Measurements from ENCODE around the gene CPT1A. TPM values are rescaled to one million over a fixed set of nuclear protein-coding genes. Genes with fewer than 3 reads are reported as not detected.

CPT1A gene
- total RNA-seq, 1 donor from 2014 or later: 11.5 TPM

DNA sequence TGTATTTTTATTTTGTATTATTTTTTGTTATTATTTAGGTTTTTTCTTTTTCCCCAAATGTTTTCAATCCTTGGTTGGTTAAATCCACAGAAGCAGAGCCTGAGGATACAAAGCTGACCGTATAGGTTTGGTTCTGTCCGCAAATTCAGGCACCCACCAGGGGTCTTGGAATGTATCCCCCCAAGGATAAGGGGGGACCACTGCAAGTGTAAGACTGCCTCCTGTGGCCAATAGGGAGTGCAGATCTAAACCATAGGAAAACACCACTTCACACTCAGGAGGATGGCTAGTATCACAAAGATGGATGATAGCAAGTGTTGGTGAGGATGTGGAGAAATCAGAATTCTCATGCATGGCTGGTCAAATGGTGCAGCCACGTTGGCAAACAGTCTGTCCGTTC lies 20.0 kb downstream of the CPT1A start:
- Histone ChIP-seq H3K27ac (ENCODE audit: low read depth, low read length) (no peak overlapping the region), H3K27me3 (ENCODE audit: control insufficient read depth in 3 of 3, insufficient read depth in 3 of 3, low read length in 3 of 3) (no peaks in the 10 kb centered on the region), H3K36me3 (ENCODE audit: control insufficient read depth in 3 of 3, insufficient read depth in 3 of 3, low read length in 3 of 3) (peaks cover 0 to 3% (median 0%) of the 10 kb centered on the region in 3 donors), H3K4me1 (ENCODE audit: control insufficient read depth in 3 of 3, insufficient read depth in 3 of 3, low read length in 3 of 3) (peaks cover 0 to 2% (median 0%) of the 10 kb centered on the region in 3 donors), H3K4me3 (ENCODE audit: low read length in 3 of 3) (no peak overlapping the region), H3K9me3 (ENCODE audit: control insufficient read depth in 3 of 3, low read length in 3 of 3) (no peaks in the 10 kb centered on the region), H3K9ac (ENCODE audit: low read depth in 1 of 3, low read length in 3 of 3) (no peak overlapping the region)

GRCh38 chr11:68819362-68819761 lies 22.4 kb downstream of the CPT1A start:
- H3K9ac ChIP-seq (ENCODE audit: low read depth in 1 of 3, low read length in 3 of 3): no peak overlapping the region
- no peaks in the 10 kb centered on the region for H3K27me3 ChIP-seq (ENCODE audit: control insufficient read depth in 3 of 3, insufficient read depth in 3 of 3, low read length in 3 of 3)
- H3K27ac ChIP-seq (ENCODE audit: low read depth, low read length): no peak overlapping the region
- no peak overlapping the region for H3K4me3 ChIP-seq (ENCODE audit: low read length in 3 of 3)
- peaks cover 6 to 7% (median 7%) of the 10 kb centered on the region in 3 donors for H3K36me3 ChIP-seq (ENCODE audit: control insufficient read depth in 3 of 3, insufficient read depth in 3 of 3, low read length in 3 of 3)
- H3K4me1 ChIP-seq (ENCODE audit: control insufficient read depth in 3 of 3, insufficient read depth in 3 of 3, low read length in 3 of 3): no peaks in the 10 kb centered on the region
- no peaks in the 10 kb centered on the region for H3K9me3 ChIP-seq (ENCODE audit: control insufficient read depth in 3 of 3, low read length in 3 of 3)

- no peaks in the 10 kb centered on the region for H3K4me1 ChIP-seq (ENCODE audit: control insufficient read depth in 3 of 3, insufficient read depth in 3 of 3, low read length in 3 of 3)
- H3K4me3 ChIP-seq (ENCODE audit: low read length in 3 of 3): no peak overlapping the region
- H3K27me3 ChIP-seq (ENCODE audit: control insufficient read depth in 3 of 3, insufficient read depth in 3 of 3, low read length in 3 of 3): no peaks in the 10 kb centered on the region
- H3K9me3 ChIP-seq (ENCODE audit: control insufficient read depth in 3 of 3, low read length in 3 of 3): no peaks in the 10 kb centered on the region
- H3K36me3 ChIP-seq (ENCODE audit: control insufficient read depth in 3 of 3, insufficient read depth in 3 of 3, low read length in 3 of 3): peaks cover 7 to 11% (median 9%) of the 10 kb centered on the region in 3 donors
- no peak overlapping the region for H3K27ac ChIP-seq (ENCODE audit: low read depth, low read length)
- no peak overlapping the region for H3K9ac ChIP-seq (ENCODE audit: low read depth in 1 of 3, low read length in 3 of 3)
Measured at GRCh38 chr11:68818181-68818580, 23.5 kb downstream of the CPT1A start.

- Histone ChIP-seq H3K27me3 (ENCODE audit: control insufficient read depth in 3 of 3, insufficient read depth in 3 of 3, low read length in 3 of 3) (no peaks in the 10 kb centered on the region), H3K27ac (ENCODE audit: low read depth, low read length) (no peak overlapping the region), H3K9me3 (ENCODE audit: control insufficient read depth in 3 of 3, low read length in 3 of 3) (no peaks in the 10 kb centered on the region), H3K4me1 (ENCODE audit: control insufficient read depth in 3 of 3, insufficient read depth in 3 of 3, low read length in 3 of 3) (no peaks in the 10 kb centered on the region), H3K4me3 (ENCODE audit: low read length in 3 of 3) (no peak overlapping the region), H3K36me3 (ENCODE audit: control insufficient read depth in 3 of 3, insufficient read depth in 3 of 3, low read length in 3 of 3) (peaks cover 7 to 12% (median 11%) of the 10 kb centered on the region in 3 donors), H3K9ac (ENCODE audit: low read depth in 1 of 3, low read length in 3 of 3) (no peak overlapping the region)
Measured at GRCh38 chr11:68817554-68817953, 24.2 kb downstream of the CPT1A start.

GRCh38 chr11:68816917-68817419 lies 24.7 kb downstream of the CPT1A start:
- no peaks in the 10 kb centered on the region for H3K27me3 ChIP-seq (ENCODE audit: control insufficient read depth in 3 of 3, insufficient read depth in 3 of 3, low read length in 3 of 3)
- H3K36me3 ChIP-seq (ENCODE audit: control insufficient read depth in 3 of 3, insufficient read depth in 3 of 3, low read length in 3 of 3): peaks cover 11 to 18% (median 12%) of the 10 kb centered on the region in 3 donors
- no peak overlapping the region for H3K4me3 ChIP-seq (ENCODE audit: low read length in 3 of 3)
- H3K9me3 ChIP-seq (ENCODE audit: control insufficient read depth in 3 of 3, low read length in 3 of 3): no peaks in the 10 kb centered on the region
- H3K4me1 ChIP-seq (ENCODE audit: control insufficient read depth in 3 of 3, insufficient read depth in 3 of 3, low read length in 3 of 3): peaks cover 0 to 2% (median 0%) of the 10 kb centered on the region in 3 donors
- H3K27ac ChIP-seq (ENCODE audit: low read depth, low read length): no peak overlapping the region
- no peak overlapping the region for H3K9ac ChIP-seq (ENCODE audit: low read depth in 1 of 3, low read length in 3 of 3)

- Histone ChIP-seq H3K4me3 (ENCODE audit: low read length in 3 of 3) (no peak overlapping the region), H3K36me3 (ENCODE audit: control insufficient read depth in 3 of 3, insufficient read depth in 3 of 3, low read length in 3 of 3) (peaks cover 11 to 21% (median 14%) of the 10 kb centered on the region in 3 donors), H3K9ac (ENCODE audit: low read depth in 1 of 3, low read length in 3 of 3) (no peak overlapping the region), H3K27ac (ENCODE audit: low read depth, low read length) (no peak overlapping the region), H3K27me3 (ENCODE audit: control insufficient read depth in 3 of 3, insufficient read depth in 3 of 3, low read length in 3 of 3) (no peaks in the 10 kb centered on the region), H3K9me3 (ENCODE audit: control insufficient read depth in 3 of 3, low read length in 3 of 3) (no peaks in the 10 kb centered on the region), H3K4me1 (ENCODE audit: control insufficient read depth in 3 of 3, insufficient read depth in 3 of 3, low read length in 3 of 3) (peaks cover 0 to 5% (median under 1%) of the 10 kb centered on the region in 3 donors)
Measured at GRCh38 chr11:68816251-68816776, 25.4 kb downstream of the CPT1A start.

GRCh38 chr11:68813773-68814172 lies 27.9 kb downstream of the CPT1A start:
- Histone ChIP-seq H3K36me3 (ENCODE audit: control insufficient read depth in 3 of 3, insufficient read depth in 3 of 3, low read length in 3 of 3) (peaks cover 11 to 21% (median 15%) of the 10 kb centered on the region in 3 donors), H3K27me3 (ENCODE audit: control insufficient read depth in 3 of 3, insufficient read depth in 3 of 3, low read length in 3 of 3) (no peaks in the 10 kb centered on the region), H3K9me3 (ENCODE audit: control insufficient read depth in 3 of 3, low read length in 3 of 3) (no peaks in the 10 kb centered on the region), H3K9ac (ENCODE audit: low read depth in 1 of 3, low read length in 3 of 3) (no peak overlapping the region), H3K27ac (ENCODE audit: low read depth, low read length) (no peak overlapping the region), H3K4me3 (ENCODE audit: low read length in 3 of 3) (no peak overlapping the region), H3K4me1 (ENCODE audit: control insufficient read depth in 3 of 3, insufficient read depth in 3 of 3, low read length in 3 of 3) (peaks cover 6 to 21% (median 18%) of the 10 kb centered on the region in 3 donors)

- peaks cover 13 to 22% (median 16%) of the 10 kb centered on the region in 3 donors for H3K36me3 ChIP-seq (ENCODE audit: control insufficient read depth in 3 of 3, insufficient read depth in 3 of 3, low read length in 3 of 3)
- H3K4me3 ChIP-seq (ENCODE audit: low read length in 3 of 3): no peak overlapping the region
- peaks cover 6 to 21% (median 18%) of the 10 kb centered on the region in 3 donors for H3K4me1 ChIP-seq (ENCODE audit: control insufficient read depth in 3 of 3, insufficient read depth in 3 of 3, low read length in 3 of 3)
- H3K27me3 ChIP-seq (ENCODE audit: control insufficient read depth in 3 of 3, insufficient read depth in 3 of 3, low read length in 3 of 3): no peaks in the 10 kb centered on the region
- H3K27ac ChIP-seq (ENCODE audit: low read depth, low read length): no peak overlapping the region
- no peaks in the 10 kb centered on the region for H3K9me3 ChIP-seq (ENCODE audit: control insufficient read depth in 3 of 3, low read length in 3 of 3)
- no peak overlapping the region for H3K9ac ChIP-seq (ENCODE audit: low read depth in 1 of 3, low read length in 3 of 3)
Measured at GRCh38 chr11:68812526-68812925, 29.2 kb downstream of the CPT1A start.

GRCh38 chr11:68810164-68810563 lies 31.6 kb downstream of the CPT1A start:
- Histone ChIP-seq H3K4me3 (ENCODE audit: low read length in 3 of 3) (no peak overlapping the region), H3K9ac (ENCODE audit: low read depth in 1 of 3, low read length in 3 of 3) (peak overlapping the region in 2 of 3 donors; percentile 14 to 54), H3K27ac (ENCODE audit: low read depth, low read length) (peak overlapping the region; percentile 40), H3K4me1 (ENCODE audit: control insufficient read depth in 3 of 3, insufficient read depth in 3 of 3, low read length in 3 of 3) (peaks cover 6 to 26% (median 18%) of the 10 kb centered on the region in 3 donors), H3K36me3 (ENCODE audit: control insufficient read depth in 3 of 3, insufficient read depth in 3 of 3, low read length in 3 of 3) (peaks cover 18 to 27% (median 19%) of the 10 kb centered on the region in 3 donors), H3K9me3 (ENCODE audit: control insufficient read depth in 3 of 3, low read length in 3 of 3) (no peaks in the 10 kb centered on the region), H3K27me3 (ENCODE audit: control insufficient read depth in 3 of 3, insufficient read depth in 3 of 3, low read length in 3 of 3) (no peaks in the 10 kb centered on the region)

- Histone ChIP-seq H3K27me3 (ENCODE audit: control insufficient read depth in 3 of 3, insufficient read depth in 3 of 3, low read length in 3 of 3) (no peaks in the 10 kb centered on the region), H3K27ac (ENCODE audit: low read depth, low read length) (peak overlapping the region; percentile 40), H3K4me1 (ENCODE audit: control insufficient read depth in 3 of 3, insufficient read depth in 3 of 3, low read length in 3 of 3) (peaks cover 6 to 26% (median 18%) of the 10 kb centered on the region in 3 donors), H3K9ac (ENCODE audit: low read depth in 1 of 3, low read length in 3 of 3) (peak overlapping the region in 1 of 3 donors; percentile 40), H3K9me3 (ENCODE audit: control insufficient read depth in 3 of 3, low read length in 3 of 3) (no peaks in the 10 kb centered on the region), H3K4me3 (ENCODE audit: low read length in 3 of 3) (no peak overlapping the region), H3K36me3 (ENCODE audit: control insufficient read depth in 3 of 3, insufficient read depth in 3 of 3, low read length in 3 of 3) (peaks cover 13 to 23% (median 16%) of the 10 kb centered on the region in 3 donors)
Measured at GRCh38 chr11:68809506-68809905, 32.2 kb downstream of the CPT1A start.

All from skeletal muscle tissue (tissue), 4 donors.